ENCODE results near the gene TNFSF12.

DNA sequence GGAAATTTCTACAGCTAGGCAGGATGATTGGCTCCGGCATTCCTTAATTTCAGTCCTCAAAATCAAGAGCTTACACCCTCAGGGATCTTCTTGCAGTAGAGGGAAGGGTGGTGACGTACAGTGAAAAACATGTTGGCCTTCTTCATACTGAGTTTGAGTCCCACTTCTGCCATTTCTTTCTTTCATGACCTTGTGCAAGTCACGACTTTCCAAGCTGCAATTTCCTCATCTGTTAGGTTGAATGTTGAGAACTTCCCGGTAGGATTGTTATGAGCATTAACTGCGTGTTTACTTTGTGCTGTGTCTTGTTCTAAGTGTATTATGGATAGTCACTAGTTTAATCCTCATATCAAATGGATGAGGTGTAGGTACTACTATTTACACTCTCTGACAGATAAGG lies 20.7 kb downstream of the TNFSF12 start:
- TF ChIP-seq, protein P1, sequence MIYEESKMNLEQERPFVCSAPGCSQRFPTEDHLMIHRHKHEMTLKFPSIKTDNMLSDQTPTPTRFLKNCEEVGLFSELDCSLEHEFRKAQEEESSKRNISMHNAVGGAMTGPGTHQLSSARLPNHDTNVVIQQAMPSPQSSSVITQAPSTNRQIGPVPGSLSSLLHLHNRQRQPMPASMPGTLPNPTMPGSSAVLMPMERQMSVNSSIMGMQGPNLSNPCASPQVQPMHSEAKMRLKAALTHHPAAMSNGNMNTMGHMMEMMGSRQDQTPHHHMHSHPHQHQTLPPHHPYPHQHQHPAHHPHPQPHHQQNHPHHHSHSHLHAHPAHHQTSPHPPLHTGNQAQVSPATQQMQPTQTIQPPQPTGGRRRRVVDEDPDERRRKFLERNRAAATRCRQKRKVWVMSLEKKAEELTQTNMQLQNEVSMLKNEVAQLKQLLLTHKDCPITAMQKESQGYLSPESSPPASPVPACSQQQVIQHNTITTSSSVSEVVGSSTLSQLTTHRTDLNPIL (CRISPR knock-in tag; IDR thresholded peaks at IDR 0.05; ENCODE audit: low read depth), result no peak
- TF ChIP-seq, protein P2, sequence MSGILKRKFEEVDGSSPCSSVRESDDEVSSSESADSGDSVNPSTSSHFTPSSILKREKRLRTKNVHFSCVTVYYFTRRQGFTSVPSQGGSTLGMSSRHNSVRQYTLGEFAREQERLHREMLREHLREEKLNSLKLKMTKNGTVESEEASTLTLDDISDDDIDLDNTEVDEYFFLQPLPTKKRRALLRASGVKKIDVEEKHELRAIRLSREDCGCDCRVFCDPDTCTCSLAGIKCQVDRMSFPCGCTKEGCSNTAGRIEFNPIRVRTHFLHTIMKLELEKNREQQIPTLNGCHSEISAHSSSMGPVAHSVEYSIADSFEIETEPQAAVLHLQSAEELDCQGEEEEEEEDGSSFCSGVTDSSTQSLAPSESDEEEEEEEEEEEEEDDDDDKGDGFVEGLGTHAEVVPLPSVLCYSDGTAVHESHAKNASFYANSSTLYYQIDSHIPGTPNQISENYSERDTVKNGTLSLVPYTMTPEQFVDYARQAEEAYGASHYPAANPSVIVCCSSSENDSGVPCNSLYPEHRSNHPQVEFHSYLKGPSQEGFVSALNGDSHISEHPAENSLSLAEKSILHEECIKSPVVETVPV (CRISPR knock-in tag; IDR thresholded peaks at IDR 0.05), result no peak
- TF ChIP-seq ZNF8 (CRISPR knock-in tag; IDR thresholded peaks at IDR 0.05) (no peak), OSR1 (CRISPR knock-in tag; IDR thresholded peaks at IDR 0.05) (no peak), TCF4 (CRISPR knock-in tag; IDR thresholded peaks at IDR 0.05; ENCODE audit: borderline replicate concordance) (no peak)
